Ishikawa (cell line): ENCODE measurements around the gene MARCHF6.

Experiments
- CEBPB ChIP-seq: IDR thresholded peaks from 2 replicates; pipeline ENCODE4 v1.6.1; 2012
- CREB1 ChIP-seq: IDR thresholded peaks from 2 replicates; pipeline ENCODE4 v1.6.1; 2012; ENCODE audit warnings: low read depth
- EGR1 ChIP-seq: IDR thresholded peaks from 2 replicates; pipeline ENCODE4 v1.6.1; 2012
- EP300 ChIP-seq: IDR thresholded peaks from 2 replicates; pipeline ENCODE4 v1.6.1; 2012; ENCODE audit warnings: borderline replicate concordance
- FOXM1 ChIP-seq: IDR thresholded peaks from 2 replicates; pipeline ENCODE4 v1.6.1; 2012; ENCODE audit warnings: low read depth, borderline replicate concordance
- MAX ChIP-seq: IDR thresholded peaks from 2 replicates; pipeline ENCODE4 v1.6.1; 2012
- NFIC ChIP-seq: IDR thresholded peaks from 2 replicates; pipeline ENCODE4 v1.6.1; 2012
- RAD21 ChIP-seq: IDR thresholded peaks from 2 replicates; pipeline ENCODE4 v1.6.1; 2012; ENCODE audit warnings: low read depth
- REST ChIP-seq: IDR thresholded peaks from 2 replicates; pipeline ENCODE4 v1.6.1; 2012; ENCODE audit warnings: low read depth, mild to moderate bottlenecking
- TAF1 ChIP-seq: IDR thresholded peaks from 2 replicates; pipeline ENCODE4 v1.6.1; 2012; ENCODE audit warnings: low read depth, mild to moderate bottlenecking
- TCF12 ChIP-seq: IDR thresholded peaks from 2 replicates; pipeline ENCODE4 v1.6.1; 2012; ENCODE audit warnings: low read depth
- TEAD4 ChIP-seq: IDR thresholded peaks from 2 replicates; pipeline ENCODE4 v1.6.1; 2012
- USF1 ChIP-seq: IDR thresholded peaks from 2 replicates; pipeline ENCODE4 v1.6.1; 2012
- YY1 ChIP-seq: IDR thresholded peaks from 2 replicates; pipeline ENCODE4 v1.6.1; 2012; ENCODE audit warnings: low read depth
- ZBTB7A ChIP-seq: IDR thresholded peaks from 2 replicates; pipeline ENCODE4 v1.6.1; 2012; ENCODE audit warnings: low read depth

The MARCHF6 gene

GRCh38 chr5:10307206-10308148 lies 46.0 kb upstream of the MARCHF6 start, which contains the start of gene CMBL:
TSS of gene CMBL (minus strand) at chr5:10307902. CDS start at chr5:10290762, 17,140 bp downstream.
- TF ChIP-seq ZBTB7A = peak; percentile 31; the same call in 1 of the 2 replicates
- no peak for TF ChIP-seq EP300
- no peak for TF ChIP-seq YY1
- TF ChIP-seq NFIC = peak; percentile 18; the same call in 1 of the 2 replicates
- TF ChIP-seq MAX = peak; percentile 37; the same call in 1 of the 2 replicates

GRCh38 chr5:10308844-10309243 lies 44.7 kb upstream of the MARCHF6 start:
- no peak for TF ChIP-seq CREB1
- TF ChIP-seq RAD21 = no peak
- no peak for TF ChIP-seq TAF1
- no peak for TF ChIP-seq EGR1
- TF ChIP-seq CEBPB = no peak
- no peak for TF ChIP-seq FOXM1
- TF ChIP-seq ZBTB7A = no peak
- TF ChIP-seq YY1 = no peak
- no peak for TF ChIP-seq TEAD4
- no peak for TF ChIP-seq USF1
- TF ChIP-seq TCF12 = no peak
- TF ChIP-seq EP300 = no peak
- no peak for TF ChIP-seq REST
- no peak for TF ChIP-seq MAX
- no peak for TF ChIP-seq NFIC

- TF ChIP-seq MAX (0 out of 2 replicates have a peak, but pooled peaks have one; percentile 38), ZBTB7A (no peak)
Measured at GRCh38 chr5:10310066-10310779, 43.3 kb upstream of the MARCHF6 start.

- no peak for TF ChIP-seq ZBTB7A
Measured at GRCh38 chr5:10311595-10312425, 41.7 kb upstream of the MARCHF6 start.

- TF ChIP-seq TCF12 (no peak), CEBPB (no peak), FOXM1 (no peak), ZBTB7A (no peak), TAF1 (no peak), REST (no peak), MAX (no peak), EP300 (no peak), TEAD4 (no peak), NFIC (no peak), YY1 (no peak)
Measured at GRCh38 chr5:10315201-10315600, 38.3 kb upstream of the MARCHF6 start.
